ENCODE results near the gene TRIB2. TPM values are rescaled to one million over a fixed set of nuclear protein-coding genes. Genes with fewer than 3 reads are reported as not detected.

The TRIB2 gene
- total RNA-seq, 4 donors from 2014 or later, result 29.7 to 61.3 (median 40.6) TPM

- TF ChIP-seq CTCF (IDR thresholded peaks at IDR 0.05), result no peak
- TF ChIP-seq POLR2AphosphoS5 (IDR thresholded peaks at IDR 0.05), result no peak
- TF ChIP-seq POLR2A (IDR thresholded peaks at IDR 0.05), result no peak
- TF ChIP-seq EP300 (IDR thresholded peaks at IDR 0.05), result no peak
- no peak overlapping the region for H3K27ac ChIP-seq
- DNase-seq (ENCODE audit: low spot score in 2 of 2), result no peak
- WGBS, result 79% methylated on average over 5 of the region's 5 CpGs
- no peaks in the 10 kb centered on the region for H3K27me3 ChIP-seq
- H3K4me3 ChIP-seq, result no peak overlapping the region
- no peaks in the 10 kb centered on the region for H3K9me3 ChIP-seq
- peaks cover 12% of the 10 kb centered on the region for H3K4me1 ChIP-seq
- H3K36me3 ChIP-seq, result no peaks in the 10 kb centered on the region
Measured at GRCh38 chr2:12754643-12755042, 37.9 kb downstream of the TRIB2 start.

- WGBS, result 58% methylated on average over 3 of the region's 3 CpGs
Measured at GRCh38 chr2:12755384-12755783, 38.6 kb downstream of the TRIB2 start.

GRCh38 chr2:12759248-12759647 lies 42.5 kb downstream of the TRIB2 start:
- Histone ChIP-seq H3K27ac (no peak overlapping the region), H3K4me1 (peaks cover 15% of the 10 kb centered on the region), H3K27me3 (no peaks in the 10 kb centered on the region), H3K9me3 (no peaks in the 10 kb centered on the region), H3K4me3 (no peak overlapping the region), H3K36me3 (no peaks in the 10 kb centered on the region)
- no peak for DNase-seq (ENCODE audit: low spot score in 2 of 2)
- 22% methylated on average over 4 of the region's 4 CpGs for WGBS
- TF ChIP-seq EP300 (IDR thresholded peaks at IDR 0.05) (no peak), CTCF (IDR thresholded peaks at IDR 0.05) (no peak), POLR2AphosphoS5 (IDR thresholded peaks at IDR 0.05) (no peak), POLR2A (IDR thresholded peaks at IDR 0.05) (no peak)

More at GRCh38 chr2:12755384-12755783, 38.6 kb downstream of the TRIB2 start:
- TF ChIP-seq POLR2AphosphoS5 (IDR thresholded peaks at IDR 0.05) (no peak), EP300 (IDR thresholded peaks at IDR 0.05) (no peak), POLR2A (IDR thresholded peaks at IDR 0.05) (no peak), CTCF (IDR thresholded peaks at IDR 0.05) (no peak)
- peaks cover 15% of the 10 kb centered on the region for H3K4me1 ChIP-seq
- H3K36me3 ChIP-seq, result no peaks in the 10 kb centered on the region
- no peak overlapping the region for H3K4me3 ChIP-seq
- H3K27me3 ChIP-seq, result no peaks in the 10 kb centered on the region
- H3K9me3 ChIP-seq, result no peaks in the 10 kb centered on the region
- no peak for DNase-seq (ENCODE audit: low spot score in 2 of 2)
- no peak overlapping the region for H3K27ac ChIP-seq

GRCh38 chr2:12761104-12761503 lies 44.4 kb downstream of the TRIB2 start:
- peaks cover 11% of the 10 kb centered on the region for H3K4me1 ChIP-seq
- H3K27ac ChIP-seq, result no peak overlapping the region
- 59% methylated on average over 6 of the region's 6 CpGs for WGBS
- no peak for TF ChIP-seq POLR2AphosphoS5 (IDR thresholded peaks at IDR 0.05)
- TF ChIP-seq POLR2A (IDR thresholded peaks at IDR 0.05), result no peak
- H3K4me3 ChIP-seq, result no peak overlapping the region
- no peak for DNase-seq (ENCODE audit: low spot score in 2 of 2)
- no peaks in the 10 kb centered on the region for H3K9me3 ChIP-seq
- no peaks in the 10 kb centered on the region for H3K36me3 ChIP-seq
- H3K27me3 ChIP-seq, result no peaks in the 10 kb centered on the region

DNA sequence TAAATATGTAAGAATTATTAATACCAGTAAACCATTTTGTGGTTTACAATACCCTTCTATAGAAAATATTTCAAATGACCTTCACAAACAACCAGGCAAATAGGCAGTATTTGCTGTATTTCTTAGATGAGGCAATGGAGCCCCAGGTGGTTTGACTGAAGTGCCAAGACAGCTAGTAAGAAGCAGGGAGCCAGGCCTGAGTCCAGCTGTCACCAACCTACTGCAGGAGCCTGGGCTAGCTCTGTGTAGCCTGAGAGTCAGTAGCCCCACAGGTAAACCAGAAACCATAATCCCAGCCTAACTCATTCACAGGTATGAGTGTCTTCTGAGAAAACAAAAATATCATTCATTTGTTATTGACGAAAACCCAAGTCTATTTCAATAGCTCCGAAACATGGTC lies 45.6 kb downstream of the TRIB2 start:
- no peak for TF ChIP-seq POLR2AphosphoS5 (IDR thresholded peaks at IDR 0.05)
- TF ChIP-seq CTCF (IDR thresholded peaks at IDR 0.05), result no peak
- no peak for TF ChIP-seq EP300 (IDR thresholded peaks at IDR 0.05)
- TF ChIP-seq POLR2A (IDR thresholded peaks at IDR 0.05), result no peak
- 98% methylated on average over 2 of the region's 2 CpGs for WGBS
- no peaks in the 10 kb centered on the region for H3K9me3 ChIP-seq
- peaks cover 11% of the 10 kb centered on the region for H3K4me1 ChIP-seq
- no peak overlapping the region for H3K27ac ChIP-seq
- DNase-seq (ENCODE audit: low spot score in 2 of 2), result no peak
- H3K27me3 ChIP-seq, result no peaks in the 10 kb centered on the region
- H3K36me3 ChIP-seq, result no peaks in the 10 kb centered on the region
- H3K4me3 ChIP-seq, result no peak overlapping the region

DNA sequence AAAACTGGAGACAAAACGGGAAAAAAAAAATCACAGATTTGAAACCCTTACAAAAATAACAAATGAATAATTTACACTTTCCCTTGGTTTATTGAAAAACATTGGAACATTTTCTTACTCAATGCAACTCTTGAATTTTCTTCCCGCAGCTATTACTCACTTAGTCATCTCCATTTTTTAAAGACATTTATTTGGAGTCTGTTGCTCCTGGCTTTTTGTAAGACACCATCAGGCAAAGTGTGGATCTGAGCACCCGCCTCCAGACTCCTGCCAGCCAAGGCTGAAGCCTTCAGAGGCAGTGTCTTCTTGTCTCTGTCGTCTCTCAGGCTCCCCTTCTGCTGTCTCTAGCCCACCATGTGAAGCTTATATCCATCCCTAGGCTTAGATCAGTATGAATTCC lies 46.2 kb downstream of the TRIB2 start:
- Histone ChIP-seq H3K4me3 (no peak overlapping the region), H3K27ac (no peak overlapping the region)
- 56% methylated on average over 4 of the region's 4 CpGs for WGBS

More for the DNA sequence above, 46.2 kb downstream of the TRIB2 start:
- H3K36me3 ChIP-seq, result no peaks in the 10 kb centered on the region
- DNase-seq (ENCODE audit: low spot score in 2 of 2), result no peak
- no peaks in the 10 kb centered on the region for H3K9me3 ChIP-seq
- TF ChIP-seq POLR2A (IDR thresholded peaks at IDR 0.05) (no peak), CTCF (IDR thresholded peaks at IDR 0.05) (no peak), EP300 (IDR thresholded peaks at IDR 0.05) (no peak), POLR2AphosphoS5 (IDR thresholded peaks at IDR 0.05) (no peak)
- no peaks in the 10 kb centered on the region for H3K27me3 ChIP-seq
- H3K4me1 ChIP-seq, result peaks cover 11% of the 10 kb centered on the region
